Adrenal gland (tissue), 5 donors: ENCODE data around the gene CACNA1C.

Experiments
- CTCF ChIP-seq, 6 experiments: fragments of 450-650 bp in 4 of 6; fragments of 200-600 bp in 2 of 6; sonication (generic) in 1 of 6; IDR thresholded peaks; 1 replicate in 5 of 6; 2 replicates in 1 of 6; pipeline versions ENCODE4 v1.5.1 to v1.8.0; 2016 to 2021; ENCODE audit warnings: antibody characterized with exemption in 6 of 6, mild to moderate bottlenecking in 2 of 6, moderate library complexity in 1 of 6
- POLR2A ChIP-seq, 2 donors: fragments of 450-650 bp; IDR thresholded peaks; one replicate each; pipeline ENCODE4 v1.6.1; 2017; ENCODE audit warnings: antibody characterized with exemption in 2 of 2, mild to moderate bottlenecking in 2 of 2, moderate library complexity in 1 of 2
- donor health status: DM: no; HTN: no; CAD: no.

GRCh38 chr12:2032506-2032905 lies 20.3 kb upstream of the CACNA1C start:
- no peak for TF ChIP-seq CTCF (IDR thresholded peaks at IDR 0.05)
- TF ChIP-seq POLR2A (IDR thresholded peaks at IDR 0.05), result no peak
